Measurements from ENCODE around the gene NOSIP.
A peak's percentile ranks its signal among the peaks of the same experiment; 100 is the strongest.
"Not testable (repeated sequence)": the region's sequence is repeated elsewhere in the genome, so short reads cannot be mapped to it uniquely, and the experiment has no call there.

NOSIP gene, protein sequence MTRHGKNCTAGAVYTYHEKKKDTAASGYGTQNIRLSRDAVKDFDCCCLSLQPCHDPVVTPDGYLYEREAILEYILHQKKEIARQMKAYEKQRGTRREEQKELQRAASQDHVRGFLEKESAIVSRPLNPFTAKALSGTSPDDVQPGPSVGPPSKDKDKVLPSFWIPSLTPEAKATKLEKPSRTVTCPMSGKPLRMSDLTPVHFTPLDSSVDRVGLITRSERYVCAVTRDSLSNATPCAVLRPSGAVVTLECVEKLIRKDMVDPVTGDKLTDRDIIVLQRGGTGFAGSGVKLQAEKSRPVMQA

DNA sequence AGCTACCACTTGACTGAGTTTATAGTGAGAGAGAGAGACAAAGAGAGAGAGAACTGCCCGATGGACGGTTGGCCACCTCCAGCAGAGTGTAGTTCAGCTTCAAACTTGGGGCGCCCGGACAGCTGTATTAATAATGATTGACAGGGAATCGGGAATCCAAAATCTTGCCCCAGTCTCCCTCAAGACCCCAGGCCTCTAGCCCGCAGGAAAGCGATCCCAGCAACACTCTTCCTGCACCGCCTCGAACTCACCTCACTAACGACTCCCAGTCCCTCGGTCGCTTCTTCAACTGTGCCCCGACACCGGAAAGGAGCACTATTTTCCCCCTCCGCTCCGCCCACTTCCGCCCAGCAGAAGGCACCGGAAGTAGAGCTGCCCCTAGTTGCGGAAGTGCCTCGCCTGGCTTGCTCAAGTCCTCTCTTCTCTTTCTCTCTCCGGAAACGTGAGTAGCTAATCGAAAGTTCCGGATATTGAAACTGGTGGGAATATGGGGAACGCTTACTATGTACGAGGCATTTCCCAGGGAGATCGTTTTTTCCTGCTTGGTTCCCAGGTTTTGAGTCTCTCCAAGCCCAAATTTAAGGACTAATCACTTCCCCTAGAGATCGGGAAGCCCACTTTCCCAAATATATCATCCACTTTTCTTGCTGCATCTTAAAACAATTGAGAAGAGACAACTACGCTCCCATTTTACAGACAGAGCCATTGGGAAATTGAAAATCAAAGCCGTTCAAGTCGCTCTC lies at the start of gene NOSIP:
NOSIP (minus strand) TSS at position 293 of the 743 bp plus-strand sequence. CDS start 19,865 bp downstream, outside the sequence.
- DNase-seq: peak; percentile 95

DNA sequence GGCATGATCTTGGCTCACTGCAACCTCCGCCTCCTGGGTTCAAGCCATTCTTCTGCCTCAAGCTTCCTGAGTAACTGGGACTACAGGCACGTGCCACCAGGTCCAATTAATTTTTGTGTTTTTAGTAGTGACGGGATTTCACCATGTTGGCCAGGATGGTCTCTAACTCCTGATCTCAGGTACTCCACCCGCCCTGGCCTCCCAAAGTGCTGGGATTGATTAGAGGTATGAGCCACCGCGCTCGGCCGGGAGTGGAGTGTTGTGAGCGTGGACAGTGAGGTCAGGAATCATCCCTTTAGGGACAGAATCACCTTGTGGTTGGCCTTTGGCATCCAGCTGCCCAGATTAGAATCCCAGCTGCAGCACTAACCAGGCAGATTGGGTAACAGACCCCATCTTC lies 49.3 kb upstream of the NOSIP start:
- DNase-seq: no peak

- DNase-seq: no peak
These were observed 45.9 kb upstream of the NOSIP start for GRCh38 chr19:49626226-49626625.

DNA sequence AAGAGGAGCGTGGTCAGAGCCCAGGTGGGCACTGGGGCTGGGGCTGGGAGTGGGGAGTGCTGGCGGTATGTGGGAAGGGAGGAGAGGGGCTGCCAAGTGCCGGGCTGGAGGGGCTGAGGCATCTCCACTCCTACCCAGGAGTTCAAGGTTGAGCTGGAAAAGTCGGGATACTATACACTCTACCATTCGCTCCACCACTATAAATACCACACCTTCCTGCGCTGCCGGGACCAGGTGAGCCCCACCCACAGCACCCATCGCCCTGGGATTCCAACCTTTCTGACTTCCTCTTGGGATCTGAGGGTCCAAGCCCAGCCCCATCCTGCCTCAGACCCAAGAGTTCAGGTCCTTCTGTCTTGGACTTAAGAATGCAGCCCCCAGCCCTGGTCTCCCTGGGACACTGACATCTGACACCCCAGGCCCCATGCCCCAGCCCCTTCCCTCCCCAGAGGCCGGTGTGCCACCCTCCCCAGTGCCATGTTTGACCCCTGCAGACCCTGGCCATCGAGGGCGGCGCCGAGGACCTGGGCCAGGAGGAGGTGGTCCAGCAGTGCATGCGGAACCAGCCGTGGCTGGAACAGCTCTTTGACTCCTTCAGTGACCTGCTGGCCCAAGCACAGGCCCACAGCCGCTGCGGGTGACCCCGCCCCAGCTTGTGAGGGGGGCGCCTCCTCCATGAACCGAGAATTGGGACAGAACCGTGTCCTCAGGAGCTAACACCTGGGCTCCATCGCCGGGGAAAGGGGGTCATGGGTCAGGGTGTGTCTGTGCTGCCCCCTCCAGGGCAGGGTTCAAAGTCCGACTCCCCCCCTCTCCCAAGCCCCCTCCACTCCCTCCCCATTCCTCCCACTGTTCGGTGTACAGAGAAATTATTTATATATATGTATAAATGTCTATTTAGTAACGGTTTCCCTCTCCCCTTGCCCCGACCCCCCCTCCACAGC lies 44.9 kb upstream of the NOSIP start:
- DNase-seq: no peak

DNA sequence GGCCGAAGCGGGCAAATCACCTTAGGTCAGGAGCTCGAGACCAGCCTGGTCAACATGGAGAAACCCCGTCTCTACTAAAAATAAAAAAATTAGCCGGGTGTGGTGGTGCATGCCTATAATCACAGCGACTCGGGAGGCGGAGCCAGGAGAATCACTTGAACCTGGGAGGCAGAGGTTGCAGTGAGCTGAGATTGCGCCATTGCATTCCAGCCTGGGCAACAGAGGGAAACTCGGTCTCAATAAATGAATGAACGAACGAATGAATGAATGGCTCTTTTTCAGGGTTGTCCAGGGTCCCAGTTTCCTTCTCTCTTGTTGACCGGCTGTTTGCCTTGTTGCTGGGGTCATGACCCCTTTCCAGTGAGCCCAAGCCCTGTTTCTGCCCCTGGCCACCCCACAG lies 37.5 kb upstream of the NOSIP start:
- not testable (repeated sequence) for DNase-seq

DNA sequence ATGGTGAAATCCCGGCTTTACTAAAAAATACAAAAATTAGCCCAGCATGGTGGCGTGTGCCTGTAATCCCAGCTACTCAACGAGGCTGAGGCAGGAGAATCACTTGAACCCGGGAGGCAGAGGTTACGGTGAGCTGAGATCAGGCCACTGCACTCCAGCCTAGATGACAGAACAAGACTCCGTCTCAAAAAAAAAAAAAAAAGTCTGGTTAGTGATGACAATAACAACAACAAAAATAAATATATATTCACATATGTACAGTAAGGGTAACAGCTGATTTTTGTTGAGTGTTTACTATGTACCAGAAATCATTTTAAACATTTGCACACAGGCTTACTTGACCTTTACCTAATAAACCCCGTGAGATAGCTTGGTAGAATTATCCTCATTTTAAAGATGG lies 36.6 kb upstream of the NOSIP start:
- no peak for DNase-seq

- no peak for DNase-seq
These were observed 36.2 kb upstream of the NOSIP start for GRCh38 chr19:49616532-49616931.

- no peak for DNase-seq
These were observed 35.5 kb upstream of the NOSIP start for GRCh38 chr19:49615861-49616260.

DNA sequence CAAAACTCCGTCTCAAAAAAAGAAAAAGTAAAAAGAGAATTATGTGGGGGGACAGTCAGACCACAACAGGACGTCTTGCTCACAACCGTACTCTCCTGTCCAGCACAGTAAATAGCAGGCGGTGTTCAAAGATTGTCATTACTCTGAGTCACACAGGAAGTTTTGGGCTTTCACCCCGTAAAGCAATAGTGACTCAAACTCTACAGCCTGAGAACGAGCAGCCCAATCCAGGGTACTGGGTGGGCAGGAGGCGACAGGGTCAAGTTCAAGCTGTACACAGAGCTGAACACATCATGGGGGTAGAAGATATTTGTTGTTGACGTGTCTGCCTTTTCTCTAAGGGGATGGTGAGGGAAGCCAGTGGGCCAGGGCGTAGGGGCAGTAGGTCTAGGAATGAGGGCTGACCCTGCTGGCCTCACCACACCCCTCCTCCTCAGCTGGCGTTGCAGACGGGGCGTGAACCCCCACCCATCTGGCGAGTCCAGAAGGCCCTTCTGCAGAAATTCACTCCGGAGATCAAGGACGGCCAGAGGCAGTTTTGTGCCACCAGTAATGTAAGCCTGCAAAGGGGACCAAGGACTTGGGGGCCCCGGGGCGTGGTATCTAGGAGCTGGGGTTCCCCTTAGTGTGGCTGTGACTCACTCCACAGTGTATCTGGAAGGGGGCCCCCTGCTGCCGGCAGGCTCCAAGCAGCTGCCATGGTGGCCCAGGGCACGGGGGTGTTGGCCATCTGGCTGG lies 33.9 kb upstream of the NOSIP start:
- DNase-seq: no peak

GRCh38 chr19:49613374-49613773 lies 33.0 kb upstream of the NOSIP start:
- DNase-seq: no peak

- DNase-seq: no peak
These were observed 29.2 kb upstream of the NOSIP start for GRCh38 chr19:49609499-49610092.

GRCh38 chr19:49605605-49606004 lies 25.2 kb upstream of the NOSIP start:
- no peak for DNase-seq

DNA sequence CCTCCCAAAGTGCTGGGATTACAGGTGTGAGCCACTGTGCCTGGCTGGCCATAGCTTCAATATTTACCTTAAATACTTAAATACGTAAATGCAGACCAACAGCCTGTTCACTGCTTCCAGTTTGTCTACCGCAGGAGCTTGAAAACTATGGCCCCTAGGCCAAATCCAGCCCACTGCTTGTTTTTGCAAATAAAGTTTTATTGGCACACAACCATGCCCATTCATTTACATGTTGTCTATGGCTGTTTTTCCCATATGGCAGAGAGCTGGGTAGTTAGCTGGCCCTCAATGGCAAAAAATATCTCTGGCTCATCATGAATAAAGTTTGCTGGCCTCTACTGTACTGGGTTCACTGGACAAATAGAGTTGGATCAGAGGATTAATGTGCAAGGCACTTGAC lies 22.4 kb upstream of the NOSIP start:
- DNase-seq: no peak

- DNase-seq: no peak
These were observed 21.2 kb upstream of the NOSIP start for GRCh38 chr19:49601482-49602038.

- no peak for DNase-seq
These were observed 19.3 kb upstream of the NOSIP start for GRCh38 chr19:49599378-49600295.

GRCh38 chr19:49597703-49597974 lies 17.3 kb upstream of the NOSIP start:
- DNase-seq: no peak

- DNase-seq: no peak
These were observed 16.8 kb upstream of the NOSIP start for GRCh38 chr19:49596954-49597702.

DNA sequence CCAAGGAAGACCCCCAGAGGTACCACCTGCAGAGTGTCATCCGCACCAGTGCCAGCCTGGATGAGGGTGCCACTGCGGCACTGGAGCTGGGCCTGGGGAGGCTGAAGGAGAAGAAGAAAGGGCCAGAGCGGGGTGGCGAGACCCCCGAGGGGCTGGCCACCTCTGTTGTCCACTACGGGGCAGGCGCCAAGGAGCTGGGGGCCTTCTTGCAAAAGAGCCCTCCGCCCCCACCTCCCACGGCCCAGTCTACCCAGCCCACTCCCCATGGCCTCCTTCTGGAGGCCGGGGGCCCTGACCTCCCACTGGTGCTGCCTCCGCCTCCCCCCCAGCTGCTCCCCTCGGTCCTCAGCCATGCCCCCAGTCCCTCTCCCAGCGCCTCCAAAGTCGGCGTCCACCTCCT lies 16.1 kb upstream of the NOSIP start:
- no peak for DNase-seq

GRCh38 chr19:49595819-49596404 lies 15.6 kb upstream of the NOSIP start:
- no peak for DNase-seq

Data from CD4-positive, alpha-beta T cell treated with Interferon gamma for 1 hour (primary cell).